ENCODE measurements around the gene MID1IP1. TPM values are rescaled to one million over a fixed set of nuclear protein-coding genes. Genes with fewer than 3 reads are reported as not detected.

MID1IP1 gene
- 21.2 TPM for total RNA-seq

- peak; percentile 73 for DNase-seq
These were observed at the start of gene MID1IP1 for GRCh38 chrX:38800981-38801845. Gene MID1IP1, plus strand, starts transcription at chrX:38801459. Its CDS starts 3,488 bp downstream, at chrX:38804947.

- DNase-seq = no peak
These were observed 47.0 kb upstream of the MID1IP1 start for GRCh38 chrX:38754102-38754790.

- DNase-seq = no peak
These were observed 46.2 kb upstream of the MID1IP1 start for GRCh38 chrX:38754818-38755718.

GRCh38 chrX:38760883-38761282 is 40.4 kb upstream of the MID1IP1 start:
- no peak for DNase-seq

GRCh38 chrX:38768079-38768478 is 33.2 kb upstream of the MID1IP1 start:
- no peak for DNase-seq

- no peak for DNase-seq
These were observed 31.1 kb upstream of the MID1IP1 start for GRCh38 chrX:38770152-38770551.

- no peak for DNase-seq
These were observed 27.0 kb upstream of the MID1IP1 start for GRCh38 chrX:38774249-38774648.

GRCh38 chrX:38796946-38797345 is 4.3 kb upstream of the MID1IP1 start:
- DNase-seq = no peak

GRCh38 chrX:38798956-38799355 is 2.3 kb upstream of the MID1IP1 start:
- no peak for DNase-seq

GRCh38 chrX:38799995-38800580 is 1.2 kb upstream of the MID1IP1 start:
- DNase-seq = no peak

- DNase-seq = no peak
These were observed 2.0 kb downstream of the MID1IP1 start for GRCh38 chrX:38803243-38803587.

- DNase-seq = peak; percentile 75
These were observed 2.6 kb downstream of the MID1IP1 start for GRCh38 chrX:38803588-38804431.

GRCh38 chrX:38804432-38804681 is 3.1 kb downstream of the MID1IP1 start:
- DNase-seq = no peak

GRCh38 chrX:38804682-38805431 is 3.6 kb downstream of the MID1IP1 start:
- DNase-seq = no peak

GRCh38 chrX:38805432-38806389 is 4.5 kb downstream of the MID1IP1 start:
- DNase-seq = peak; percentile 8

- no peak for DNase-seq
These were observed 5.8 kb downstream of the MID1IP1 start for GRCh38 chrX:38806875-38807621.

- DNase-seq = no peak
These were observed 6.6 kb downstream of the MID1IP1 start for GRCh38 chrX:38807873-38808272.

- no peak for DNase-seq
These were observed 10.4 kb downstream of the MID1IP1 start for GRCh38 chrX:38811515-38812243.

Data from occipital lobe (tissue), 2 donors.